Neural cell (in vitro differentiated cells): Measurements from ENCODE around the gene ADI1.

ENCODE experiments used
- EZH2 ChIP-seq: fragments of 200-600, 300-800 bp; shearing (Covaris generic), sonication (generic); IDR thresholded peaks from 2 replicates; pipeline ENCODE4 v1.6.1; 2014; ENCODE audit warnings: antibody characterized with exemption, low read length, borderline replicate concordance, mild to moderate bottlenecking; ENCODE audit not compliant: insufficient read depth, poor library complexity, severe bottlenecking
- TF ChIP-seq, protein P1 (sequence below): fragments of 450-650 bp; IDR thresholded peaks from 2 replicates; pipeline ENCODE4 v1.5.1; 2014; ENCODE audit warnings: antibody characterized with exemption, mild to moderate bottlenecking, moderate library complexity; ENCODE audit not compliant: poor library complexity, severe bottlenecking

DNA sequence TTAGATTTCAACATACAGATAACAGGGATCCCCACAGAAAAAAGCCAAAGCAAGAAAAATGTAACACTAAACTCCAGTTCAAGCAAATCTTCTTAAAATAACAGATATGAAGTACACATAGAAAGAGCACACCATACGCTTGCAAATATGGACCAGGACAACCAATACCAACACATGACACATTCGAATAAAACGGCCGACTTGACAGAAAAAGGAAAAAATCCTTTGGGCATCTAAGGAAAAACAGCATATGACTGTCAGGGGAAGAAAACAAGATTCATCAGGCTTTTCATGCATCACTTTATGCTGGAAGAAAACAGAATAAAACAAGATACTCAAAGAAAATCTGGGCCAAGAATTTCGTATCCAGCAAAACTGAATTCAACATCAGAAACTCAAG lies 22.8 kb upstream of the ADI1 start:
- no peak for TF ChIP-seq EZH2
- TF ChIP-seq, protein P1, sequence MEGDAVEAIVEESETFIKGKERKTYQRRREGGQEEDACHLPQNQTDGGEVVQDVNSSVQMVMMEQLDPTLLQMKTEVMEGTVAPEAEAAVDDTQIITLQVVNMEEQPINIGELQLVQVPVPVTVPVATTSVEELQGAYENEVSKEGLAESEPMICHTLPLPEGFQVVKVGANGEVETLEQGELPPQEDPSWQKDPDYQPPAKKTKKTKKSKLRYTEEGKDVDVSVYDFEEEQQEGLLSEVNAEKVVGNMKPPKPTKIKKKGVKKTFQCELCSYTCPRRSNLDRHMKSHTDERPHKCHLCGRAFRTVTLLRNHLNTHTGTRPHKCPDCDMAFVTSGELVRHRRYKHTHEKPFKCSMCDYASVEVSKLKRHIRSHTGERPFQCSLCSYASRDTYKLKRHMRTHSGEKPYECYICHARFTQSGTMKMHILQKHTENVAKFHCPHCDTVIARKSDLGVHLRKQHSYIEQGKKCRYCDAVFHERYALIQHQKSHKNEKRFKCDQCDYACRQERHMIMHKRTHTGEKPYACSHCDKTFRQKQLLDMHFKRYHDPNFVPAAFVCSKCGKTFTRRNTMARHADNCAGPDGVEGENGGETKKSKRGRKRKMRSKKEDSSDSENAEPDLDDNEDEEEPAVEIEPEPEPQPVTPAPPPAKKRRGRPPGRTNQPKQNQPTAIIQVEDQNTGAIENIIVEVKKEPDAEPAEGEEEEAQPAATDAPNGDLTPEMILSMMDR, result no peak
